Stimulated activated CD4-positive, alpha-beta T cell treated with anti-CD3 and anti-CD28 coated beads, Interleukin-2, amount 100 ng/mL, for 4 hours (primary cell): Measurements from ENCODE around the gene SERPING1.

Experiments
- DNase-seq: peaks from one replicate; pipeline ENCODE4 v3.0.0-alpha.2; 2020; ENCODE audit warnings: low read depth

Gene SERPING1

DNA sequence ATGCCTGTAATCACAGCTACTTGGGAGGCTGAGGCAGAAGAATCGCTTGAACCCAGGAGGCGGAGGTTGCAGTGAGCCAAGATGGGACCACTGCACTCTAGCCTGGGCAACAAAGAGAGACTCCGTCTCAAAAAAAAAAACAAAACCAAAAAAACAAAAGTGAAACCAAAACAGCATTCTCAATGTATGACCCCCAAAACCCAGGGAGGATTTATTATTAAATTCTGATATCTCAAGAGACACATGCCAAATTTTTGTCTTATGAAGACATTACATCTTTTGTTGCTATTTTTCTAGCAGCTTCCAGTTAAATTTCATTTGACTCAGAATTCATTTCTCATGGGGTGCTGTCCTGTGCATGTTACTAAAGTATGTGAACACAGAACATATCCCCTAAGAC is 55.2 kb downstream of the SERPING1 start:
- DNase-seq, result no peak

DNA sequence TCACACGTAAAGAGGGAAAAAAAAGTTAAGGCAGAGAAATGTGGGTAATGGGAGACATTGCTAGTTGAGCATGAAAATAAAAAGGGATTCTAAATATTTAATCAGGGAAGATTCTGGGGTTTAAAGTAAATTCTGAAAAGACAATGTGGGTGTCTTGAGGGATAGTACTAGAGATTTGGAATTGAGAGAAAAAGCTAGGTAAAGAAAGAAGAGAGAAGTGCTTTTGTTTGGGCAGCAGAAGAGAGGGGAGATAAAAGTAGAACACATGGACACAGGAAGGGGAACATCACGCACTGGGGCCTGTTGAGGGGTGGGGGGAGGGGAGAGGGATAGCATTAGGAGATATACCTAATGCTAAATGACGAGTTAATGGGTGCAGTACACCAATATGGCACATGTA is 55.7 kb downstream of the SERPING1 start:
- no peak for DNase-seq

DNA sequence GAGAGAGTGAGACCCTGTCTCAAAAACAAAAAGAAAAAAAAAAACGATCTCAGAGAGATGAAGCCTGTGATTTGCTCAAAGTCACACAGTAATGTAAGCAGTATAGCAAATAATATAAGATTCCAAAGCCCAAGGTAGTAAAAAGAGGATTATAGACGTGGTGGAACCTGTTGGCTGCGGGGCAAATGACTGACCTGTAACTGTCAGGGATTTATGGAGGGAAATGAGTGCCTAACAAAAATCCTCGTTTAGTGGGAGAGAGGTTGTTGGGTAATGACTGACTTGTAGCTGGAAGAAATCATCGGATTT is 59.4 kb downstream of the SERPING1 start:
- DNase-seq, result no peak

DNA sequence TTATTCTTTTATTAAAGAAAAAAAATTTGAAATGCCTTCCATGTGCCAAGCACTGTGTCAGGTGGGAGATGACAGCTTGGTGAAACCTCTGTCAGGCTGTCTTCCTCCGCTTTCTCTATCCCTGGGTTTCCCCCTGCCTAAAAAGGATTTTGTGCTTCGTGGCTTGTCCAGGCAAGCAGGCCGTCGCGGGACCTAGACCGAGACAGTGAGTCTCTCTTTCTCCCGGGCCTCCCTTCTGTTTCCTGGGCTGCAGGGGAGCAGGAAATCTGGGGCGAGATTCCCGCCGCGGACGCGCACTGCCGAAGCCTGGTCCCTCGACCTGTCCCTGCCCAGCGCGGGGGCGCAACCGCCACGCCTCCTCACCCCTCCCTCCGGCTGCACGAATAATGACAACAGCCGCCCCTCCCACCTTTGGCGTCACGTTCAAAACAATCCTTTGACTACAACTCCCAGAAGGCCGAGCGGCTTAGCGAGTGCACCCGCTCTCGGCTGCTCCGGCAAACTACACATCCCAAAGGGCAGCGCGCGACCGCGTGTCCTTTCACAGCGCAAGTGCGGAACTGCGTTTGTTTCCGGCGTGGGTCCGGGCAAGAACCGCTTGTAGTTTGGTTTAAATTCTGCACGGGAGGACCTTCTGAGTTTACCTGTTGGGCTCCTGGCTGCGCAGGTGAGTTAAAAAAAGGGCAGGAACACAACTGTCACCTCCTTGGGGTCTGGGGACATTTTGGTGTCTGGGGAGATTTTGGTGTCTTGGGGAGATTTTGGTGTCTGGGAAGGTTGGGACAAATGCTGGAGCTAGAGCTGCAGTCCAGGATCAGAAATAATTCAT is 59.9 kb downstream of the SERPING1 start, which contains the start of gene CLP1:
CLP1 (plus strand) TSS at position 569 of the 829 bp plus-strand sequence. CDS start 1,715 bp downstream, outside the sequence.
- peak; percentile 99 for DNase-seq

DNA sequence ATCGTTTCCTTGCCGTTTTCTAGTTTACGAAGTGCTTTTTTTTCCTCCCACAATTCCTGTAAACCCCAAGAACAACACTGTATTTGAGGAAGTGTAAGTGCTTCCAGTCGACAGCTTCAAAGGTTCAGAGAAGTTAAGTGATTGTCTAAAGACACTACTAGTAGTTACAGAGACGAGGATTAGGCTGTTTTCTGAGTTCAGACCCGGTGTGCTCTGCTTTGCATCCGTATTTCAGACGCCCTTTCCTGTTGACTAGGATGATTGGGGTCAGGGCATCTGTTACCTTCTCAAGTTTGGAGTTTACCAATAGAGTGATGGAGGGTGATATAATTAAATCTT is 60.5 kb downstream of the SERPING1 start:
- DNase-seq, result no peak

DNA sequence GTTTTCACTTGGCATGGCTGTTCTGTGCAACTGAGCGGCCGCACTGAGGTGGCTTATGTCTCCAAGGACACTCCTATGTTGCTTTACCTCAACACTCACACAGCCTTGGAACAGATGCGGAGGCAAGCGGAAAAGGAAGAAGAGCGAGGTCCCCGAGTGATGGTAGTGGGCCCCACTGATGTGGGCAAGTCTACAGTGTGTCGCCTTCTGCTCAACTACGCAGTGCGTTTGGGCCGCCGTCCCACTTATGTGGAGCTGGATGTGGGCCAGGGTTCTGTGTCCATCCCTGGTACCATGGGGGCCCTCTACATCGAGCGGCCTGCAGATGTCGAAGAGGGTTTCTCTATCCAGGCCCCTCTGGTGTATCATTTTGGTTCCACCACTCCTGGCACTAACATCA is 62.2 kb downstream of the SERPING1 start:
- no peak for DNase-seq

DNA sequence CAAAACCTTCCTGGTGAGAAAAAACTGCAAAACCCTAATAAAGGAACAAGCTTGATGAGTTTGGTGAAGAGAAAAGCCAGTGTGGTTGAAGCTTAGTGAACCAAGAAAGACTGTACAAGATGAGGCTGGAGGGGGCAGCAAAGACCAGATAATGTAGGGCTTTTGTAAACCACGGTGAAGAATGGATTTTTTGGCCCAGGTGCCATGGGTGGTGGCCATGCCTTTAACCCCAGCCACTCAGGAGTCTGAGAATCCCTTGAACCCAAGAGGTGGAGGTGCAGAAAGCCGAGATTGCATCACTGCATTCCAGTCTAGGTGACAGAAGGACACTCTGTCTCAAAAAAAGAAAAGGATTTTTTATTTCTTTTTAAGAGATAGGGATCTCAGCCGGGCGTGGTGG is 65.4 kb downstream of the SERPING1 start:
- DNase-seq, result no peak

DNA sequence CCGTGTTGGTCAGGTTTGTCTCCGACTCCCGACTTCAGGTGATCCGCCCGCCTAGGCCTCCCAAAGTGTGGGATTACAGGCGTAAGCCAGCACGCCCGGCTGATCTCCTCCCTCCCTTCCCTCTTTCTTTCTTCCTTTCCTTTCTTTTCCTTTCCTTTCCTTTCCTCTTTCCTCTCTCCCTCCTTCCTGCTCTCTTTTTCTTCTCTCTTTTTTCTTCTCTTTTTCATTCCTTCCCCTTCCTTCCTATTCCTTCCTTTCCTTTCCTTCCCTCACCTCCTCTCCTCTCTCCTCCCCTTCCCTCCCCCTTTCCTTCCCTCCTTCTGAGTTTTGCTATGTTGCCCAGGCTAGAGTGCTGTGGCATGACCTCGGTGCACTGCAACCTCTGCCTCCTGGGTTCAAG is 66.5 kb downstream of the SERPING1 start:
- DNase-seq, result no peak
